ENCODE results near the gene WWOX.

- TF ChIP-seq CTCF (conservative IDR thresholded peaks at IDR 0.05; ENCODE audit: low read depth, low read length) (no peak), EZH2 (IDR thresholded peaks at IDR 0.05; ENCODE audit: borderline replicate concordance, low read depth, low read length, poor library complexity, severe bottlenecking) (no peak)
Observed at GRCh38 chr16:78866521-78866920, 767.1 kb downstream of the WWOX start.

All from A673 (cell line).